OCI-M2 (cell line): ENCODE measurements around the gene SPAG16.

Source experiments
- DNase-seq: peaks from one replicate; lab custom pipeline; 2025; ENCODE audit not compliant: unreplicated experiment; lab: John Stamatoyannopoulos, UW

The SPAG16 gene

DNA sequence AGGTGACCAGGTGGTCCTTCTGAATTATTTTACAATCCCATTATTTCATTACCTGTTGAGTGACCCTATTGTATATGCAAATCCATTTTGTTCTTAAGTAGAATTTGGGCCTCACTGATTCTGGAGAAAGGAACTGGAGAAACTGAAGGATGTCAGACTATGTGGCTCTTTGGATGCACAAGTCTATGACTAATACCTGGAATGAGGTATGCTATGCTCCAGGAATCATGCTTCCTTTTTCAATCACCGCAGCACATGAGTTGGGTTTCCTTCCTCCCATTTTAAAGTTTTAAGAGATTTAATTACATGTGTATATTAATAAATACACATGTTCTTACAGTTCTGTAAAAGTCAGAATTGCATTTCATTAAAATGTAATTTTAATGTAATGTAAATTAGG is 872.7 kb downstream of the SPAG16 start:
- DNase-seq = no peak

GRCh38 chr2:214158851-214159250 is 874.6 kb downstream of the SPAG16 start:
- no peak for DNase-seq

- DNase-seq = no peak
These were observed 885.0 kb downstream of the SPAG16 start for GRCh38 chr2:214169281-214169680.

DNA sequence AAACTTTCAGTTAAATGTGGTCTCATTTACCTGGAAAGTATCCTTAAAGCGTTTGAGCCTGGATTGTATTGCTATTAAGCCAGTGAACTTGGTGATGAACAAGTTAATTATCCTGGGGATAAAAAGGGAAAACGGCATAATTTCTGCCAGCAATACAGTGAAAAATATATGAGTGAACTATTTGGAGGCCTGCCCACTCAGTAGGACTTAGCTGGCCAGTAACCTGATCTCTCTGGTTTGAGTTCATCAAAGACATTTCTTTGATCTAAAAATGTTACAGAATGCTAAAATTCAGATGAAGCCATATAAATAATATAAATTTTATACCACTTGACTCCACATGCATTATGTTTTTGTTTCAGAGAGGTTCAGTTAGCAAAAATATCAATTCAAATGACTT is 885.5 kb downstream of the SPAG16 start:
- no peak for DNase-seq

GRCh38 chr2:214174563-214174962 is 890.3 kb downstream of the SPAG16 start:
- DNase-seq = no peak

DNA sequence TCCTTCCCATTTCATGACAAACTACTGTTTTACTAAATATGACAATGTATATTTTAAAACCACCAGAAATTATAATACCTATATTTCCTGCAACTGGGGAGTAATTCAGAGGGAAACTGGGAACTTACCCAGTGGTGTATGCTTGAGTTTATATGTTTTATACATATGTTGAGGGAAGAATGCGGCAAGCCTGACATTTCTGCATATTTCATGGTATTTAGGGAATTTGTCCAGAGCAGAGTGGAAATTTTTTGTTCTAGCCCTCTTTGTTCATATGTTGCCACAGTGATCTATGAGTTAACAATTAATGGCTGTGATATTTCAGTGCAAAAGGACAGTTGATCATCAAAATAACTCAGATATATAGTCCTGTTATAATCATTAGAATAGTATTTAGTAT is 895.8 kb downstream of the SPAG16 start:
- DNase-seq = no peak

- no peak for DNase-seq
These were observed 896.4 kb downstream of the SPAG16 start for GRCh38 chr2:214180686-214181085.

GRCh38 chr2:214184461-214184860 is 900.2 kb downstream of the SPAG16 start:
- DNase-seq = no peak

GRCh38 chr2:214185546-214185945 is 901.3 kb downstream of the SPAG16 start:
- no peak for DNase-seq

DNA sequence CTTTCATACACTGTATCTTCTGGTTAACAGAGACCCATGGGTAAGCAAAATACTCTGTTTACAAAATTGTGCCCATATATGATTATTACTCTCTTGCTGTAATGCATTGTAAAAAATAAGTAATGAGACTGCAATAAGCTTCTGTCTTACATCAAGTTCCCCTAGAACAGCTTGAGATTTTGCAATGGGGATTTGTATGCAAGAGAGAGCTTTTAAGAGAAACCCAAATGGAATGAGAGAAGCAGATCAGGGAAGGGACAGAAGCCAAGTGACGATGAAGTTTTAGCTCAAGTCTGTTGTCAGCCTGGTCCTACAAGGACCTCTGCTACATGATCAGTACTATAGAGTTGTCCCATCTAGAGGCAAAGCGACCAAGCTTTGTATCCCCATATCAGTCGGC is 908.4 kb downstream of the SPAG16 start:
- no peak for DNase-seq

GRCh38 chr2:214193943-214194342 is 909.7 kb downstream of the SPAG16 start:
- DNase-seq = no peak

DNA sequence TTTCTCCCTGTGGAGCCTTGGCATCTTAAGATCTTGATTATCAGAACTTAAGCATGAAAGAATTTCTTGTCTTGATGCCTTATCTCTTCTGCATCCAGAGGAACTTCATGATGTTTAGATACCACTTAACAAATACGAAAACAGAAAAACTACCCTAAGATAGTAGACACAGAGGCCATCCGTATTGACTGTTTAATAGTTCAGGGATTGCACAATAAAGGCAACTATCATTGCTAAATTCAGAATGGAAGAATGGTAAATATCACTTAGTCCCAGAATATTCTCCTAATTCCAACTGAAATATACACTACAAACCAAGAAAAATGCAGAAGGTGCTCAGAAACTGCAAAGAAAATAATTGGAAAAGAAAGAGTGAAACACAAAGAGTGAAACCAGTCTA is 912.0 kb downstream of the SPAG16 start:
- no peak for DNase-seq

DNA sequence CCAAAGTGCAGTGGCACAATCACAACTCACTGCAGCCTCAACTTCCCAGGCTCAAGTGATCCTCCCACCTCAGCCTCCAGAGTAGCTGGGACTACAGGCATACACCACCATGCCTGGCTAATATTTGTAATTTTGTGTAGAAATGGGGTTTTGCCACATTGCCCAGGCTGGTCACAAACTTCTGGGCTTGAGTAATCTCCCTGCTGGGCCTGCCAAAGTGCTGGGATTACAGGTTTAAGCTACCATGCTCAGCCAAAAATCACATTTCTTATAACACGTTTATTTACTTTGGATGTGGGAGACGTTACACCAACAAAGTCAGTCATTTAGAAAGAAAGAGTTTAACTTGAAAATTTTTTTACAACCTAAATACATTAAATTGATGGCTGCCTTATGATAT is 917.6 kb downstream of the SPAG16 start:
- no peak for DNase-seq

DNA sequence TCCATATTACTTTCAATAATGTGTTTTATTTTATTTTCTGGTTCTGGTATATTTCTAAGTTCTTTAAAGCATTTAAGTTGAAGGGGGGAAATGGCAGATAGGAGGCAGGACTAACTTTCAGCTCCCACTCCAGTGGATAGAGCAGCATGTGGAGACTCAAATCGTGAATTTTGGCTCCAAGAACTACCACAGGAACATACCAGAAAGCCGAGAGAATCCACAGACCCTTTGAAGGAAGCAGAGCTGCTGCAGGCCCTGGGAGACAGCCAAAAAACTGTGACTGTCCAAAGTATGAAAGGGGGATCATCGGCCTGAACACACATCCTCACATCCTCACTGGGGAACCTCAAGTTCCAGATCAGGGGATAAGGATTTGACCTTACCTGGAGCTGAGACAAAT is 919.0 kb downstream of the SPAG16 start:
- DNase-seq = no peak

DNA sequence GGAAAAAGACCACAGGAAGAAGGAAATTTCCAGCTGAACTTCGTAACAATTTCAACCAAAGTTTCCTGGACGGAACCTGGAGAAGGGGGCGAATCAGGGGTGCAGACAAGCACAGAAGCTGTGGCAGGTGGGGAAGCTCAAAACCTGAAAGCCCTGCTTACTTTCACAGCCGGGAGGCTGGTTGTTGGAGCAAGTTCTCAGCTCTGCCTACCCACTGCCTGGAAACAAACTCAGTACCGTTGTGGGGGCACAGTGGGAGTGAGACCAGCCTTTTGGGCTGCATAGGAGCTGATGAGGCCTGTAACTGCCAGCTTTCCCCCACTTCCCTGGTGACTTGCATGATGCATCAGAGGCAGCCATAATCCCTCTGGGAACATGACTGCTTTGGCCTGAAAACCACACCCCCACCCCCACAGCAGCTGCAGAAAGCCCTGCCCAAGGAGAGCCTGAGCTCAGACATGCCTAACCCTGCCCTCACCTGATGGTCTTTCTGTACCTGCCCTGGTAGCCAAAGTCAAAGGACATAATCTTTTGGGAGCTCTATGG is 919.6 kb downstream of the SPAG16 start:
- no peak for DNase-seq

GRCh38 chr2:214215107-214215506 is 930.8 kb downstream of the SPAG16 start:
- no peak for DNase-seq

GRCh38 chr2:214217136-214217535 is 932.9 kb downstream of the SPAG16 start:
- no peak for DNase-seq

GRCh38 chr2:214217599-214217998 is 933.3 kb downstream of the SPAG16 start:
- no peak for DNase-seq

- DNase-seq = no peak
These were observed 936.0 kb downstream of the SPAG16 start for GRCh38 chr2:214220251-214220650.

GRCh38 chr2:214226061-214226460 is 941.8 kb downstream of the SPAG16 start:
- no peak for DNase-seq

DNA sequence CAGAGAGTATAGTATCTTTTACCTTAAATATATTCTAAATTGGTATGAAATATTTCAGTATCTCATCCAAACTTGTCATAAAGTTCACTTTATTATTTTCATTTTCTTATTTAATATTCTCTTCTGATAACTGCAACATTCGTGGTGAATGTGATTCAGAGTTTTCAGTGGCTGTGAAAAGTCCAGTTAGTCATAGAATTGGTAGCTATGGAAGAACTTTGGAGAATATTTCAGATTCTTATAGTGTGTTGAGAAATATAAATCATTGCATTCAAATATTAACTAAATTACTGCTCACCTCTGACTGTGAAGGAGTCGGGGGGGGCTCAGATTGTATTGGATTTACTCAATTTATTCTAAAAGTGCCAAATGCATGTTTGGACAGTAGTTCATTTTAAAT is 948.0 kb downstream of the SPAG16 start:
- DNase-seq = no peak

DNA sequence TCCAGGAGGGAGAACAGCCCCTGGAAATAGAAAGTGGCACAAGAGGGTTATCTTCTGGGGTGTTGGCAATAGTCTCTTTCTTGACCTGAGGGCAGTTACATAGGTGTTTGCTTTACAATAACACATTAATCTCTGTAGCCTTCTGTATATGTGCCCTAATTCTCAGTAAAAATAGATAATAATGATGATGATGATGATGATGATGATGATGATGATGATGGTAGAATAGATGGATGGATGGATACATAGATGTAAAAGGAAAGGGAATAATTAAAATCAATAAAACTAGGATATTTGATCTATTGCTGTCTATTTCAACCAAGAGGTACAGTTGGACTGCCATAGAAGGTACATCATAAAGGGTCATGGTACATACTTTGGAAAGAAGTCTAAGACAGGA is 948.9 kb downstream of the SPAG16 start:
- no peak for DNase-seq

- DNase-seq = no peak
These were observed 958.5 kb downstream of the SPAG16 start for GRCh38 chr2:214242797-214243196.

GRCh38 chr2:214244847-214245246 is 960.6 kb downstream of the SPAG16 start:
- no peak for DNase-seq
